HEK293 (cell line): ENCODE measurements around the gene CACNA1C.

Source experiments
- CTCF ChIA-PET: fragments of 350-600 bp; formaldehyde crosslinking; extraction: SDS; loops from one replicate; lab custom pipeline; 2021; ENCODE audit warnings: antibody characterized with exemption; lab: Yijun Ruan, JAX
- POLR2A ChIA-PET: fragments of 300-600 bp; formaldehyde crosslinking; extraction: SDS; loops from one replicate; lab custom pipeline; 2020; ENCODE audit warnings: antibody characterized with exemption, inconsistent platforms; lab: Yijun Ruan, JAX
- H3K27ac ChIP-seq: fragments of 200-500 bp; sonication (Bioruptor generic); 2 replicates; pipeline ENCODE4 v1.5.1; 2014; ENCODE audit warnings: low read depth, low read length, control low read depth, inconsistent platforms; ENCODE audit errors: extremely low read depth
- H3K36me3 ChIP-seq, 2 experiments: fragments of 200-500 bp in 1 of 2; sonication (Bioruptor generic) in 1 of 2; 1 replicate in 1 of 2; 2 replicates in 1 of 2; pipeline ENCODE4 v1.5.1; 2014 to 2017; ENCODE audit warnings: inconsistent platforms in 2 of 2, low read length in 2 of 2; ENCODE audit not compliant: control insufficient read depth in 2 of 2, insufficient read depth in 1 of 2
- H3K4me1 ChIP-seq: fragments of 200-500 bp; sonication (Bioruptor generic); 2 replicates; pipeline ENCODE4 v1.5.1; 2014; ENCODE audit warnings: mild to moderate bottlenecking, low read length, inconsistent platforms; ENCODE audit not compliant: control insufficient read depth, insufficient read depth
- H3K4me3 ChIP-seq: 2 replicates; pipeline ENCODE4 v1.5.1; 2011; ENCODE audit warnings: low read depth, mild to moderate bottlenecking, control low read depth, low read length, moderate library complexity
- H3K9me3 ChIP-seq: fragments of 200-500 bp; sonication (Bioruptor generic); 2 replicates; pipeline ENCODE4 v1.5.1; 2014; ENCODE audit warnings: low read depth, low read length, inconsistent platforms; ENCODE audit not compliant: control insufficient read depth, insufficient read depth
- BCL11A ChIP-seq: fragments of 450-650 bp; formaldehyde crosslinking; IDR thresholded peaks from 2 replicates; pipeline ENCODE4 v1.5.1; 2016; ENCODE audit warnings: low read depth, missing biosample characterization, missing genetic modification characterization
- GLI2 ChIP-seq: fragments of 450-650 bp; formaldehyde crosslinking; IDR thresholded peaks from 2 replicates; pipeline ENCODE4; 2017; ENCODE audit warnings: missing biosample characterization, missing genetic modification characterization, low read depth, borderline replicate concordance
- GLIS1 ChIP-seq: fragments of 450-650 bp; formaldehyde crosslinking; IDR thresholded peaks from 2 replicates; pipeline ENCODE4 v1.5.1; 2016; ENCODE audit warnings: missing biosample characterization, missing genetic modification characterization
- HIC1 ChIP-seq: fragments of 450-650 bp; formaldehyde crosslinking; IDR thresholded peaks from 2 replicates; pipeline ENCODE4 v1.5.1; 2016; ENCODE audit warnings: missing biosample characterization, missing genetic modification characterization
- KLF7 ChIP-seq: fragments of 450-650 bp; formaldehyde crosslinking; IDR thresholded peaks from 2 replicates; pipeline ENCODE4 v1.5.1; 2016; ENCODE audit warnings: missing biosample characterization, missing genetic modification characterization, borderline replicate concordance
- MZF1 ChIP-seq: fragments of 450-650 bp; formaldehyde crosslinking; IDR thresholded peaks from 2 replicates; pipeline ENCODE4 v1.5.1; 2017; ENCODE audit warnings: missing biosample characterization, missing genetic modification characterization, borderline replicate concordance
- SALL2 ChIP-seq: fragments of 450-650 bp; formaldehyde crosslinking; IDR thresholded peaks from 2 replicates; pipeline ENCODE4 v1.5.0; 2017; ENCODE audit warnings: missing biosample characterization, mild to moderate bottlenecking, missing genetic modification characterization, borderline replicate concordance
- SETDB1 ChIP-seq: IDR thresholded peaks from one replicate; pipeline ENCODE4 v1.6.1; 2017; ENCODE audit warnings: mild to moderate bottlenecking, low read length, moderate library complexity, mixed read lengths; ENCODE audit not compliant: insufficient read length
- TRIM28 ChIP-seq: IDR thresholded peaks from 2 replicates; pipeline ENCODE4 v1.6.1; 2011; ENCODE audit warnings: low read length, control low read depth, borderline replicate concordance
- YY1 ChIP-seq: fragments of 450-650 bp; formaldehyde crosslinking; IDR thresholded peaks from 2 replicates; pipeline ENCODE4 v1.5.1; 2018; ENCODE audit warnings: missing biosample characterization, missing genetic modification characterization
- ZBTB1 ChIP-seq: fragments of 450-650 bp; formaldehyde crosslinking; IDR thresholded peaks from 2 replicates; pipeline ENCODE4 v1.5.1; 2016; ENCODE audit warnings: missing biosample characterization, missing genetic modification characterization
- ZBTB10 ChIP-seq: fragments of 450-650 bp; formaldehyde crosslinking; IDR thresholded peaks from 2 replicates; pipeline ENCODE4 v1.5.1; 2016; ENCODE audit warnings: missing biosample characterization, missing genetic modification characterization
- ZBTB17 ChIP-seq: fragments of 450-650 bp; formaldehyde crosslinking; IDR thresholded peaks from 2 replicates; pipeline ENCODE4 v1.5.1; 2016; ENCODE audit warnings: missing biosample characterization, missing genetic modification characterization
- ZFP37 ChIP-seq: fragments of 450-650 bp; formaldehyde crosslinking; IDR thresholded peaks from 2 replicates; pipeline ENCODE4 v1.5.1; 2016; ENCODE audit warnings: missing biosample characterization, missing genetic modification characterization
- ZIC2 ChIP-seq: fragments of 450-650 bp; formaldehyde crosslinking; IDR thresholded peaks from 2 replicates; pipeline ENCODE4 v1.5.1; 2016; ENCODE audit warnings: missing biosample characterization, missing genetic modification characterization
- ZNF121 ChIP-seq: fragments of 450-650 bp; formaldehyde crosslinking; IDR thresholded peaks from 2 replicates; pipeline ENCODE4 v1.5.1; 2016; ENCODE audit warnings: missing biosample characterization, missing genetic modification characterization
- ZNF133 ChIP-seq: fragments of 450-650 bp; formaldehyde crosslinking; IDR thresholded peaks from 2 replicates; pipeline ENCODE4 v1.5.1; 2016; ENCODE audit warnings: missing biosample characterization, missing genetic modification characterization
- ZNF184 ChIP-seq: fragments of 450-650 bp; IDR thresholded peaks from 2 replicates; pipeline ENCODE4 v1.5.1; 2018; ENCODE audit warnings: missing biosample characterization, mild to moderate bottlenecking, missing genetic modification characterization
- ZNF341 ChIP-seq: fragments of 450-650 bp; formaldehyde crosslinking; IDR thresholded peaks from 2 replicates; pipeline ENCODE4; 2016; ENCODE audit warnings: low read depth, missing biosample characterization, missing genetic modification characterization
- ZNF76 ChIP-seq: fragments of 450-650 bp; formaldehyde crosslinking; IDR thresholded peaks from 2 replicates; pipeline ENCODE4; 2016; ENCODE audit warnings: low read depth, missing biosample characterization, missing genetic modification characterization, borderline replicate concordance
- TF ChIP-seq, protein P1 (sequence below): fragments of 450-650 bp; formaldehyde crosslinking; IDR thresholded peaks from 2 replicates; pipeline ENCODE4 v1.5.1; 2016; ENCODE audit warnings: missing biosample characterization, missing genetic modification characterization
- TF ChIP-seq, protein P2 (sequence below): fragments of 450-650 bp; IDR thresholded peaks from 2 replicates; pipeline ENCODE4 v1.5.1; 2018; ENCODE audit warnings: missing biosample characterization, mild to moderate bottlenecking, missing genetic modification characterization
- TF ChIP-seq, protein P3 (sequence below): fragments of 450-650 bp; formaldehyde crosslinking; IDR thresholded peaks from 2 replicates; pipeline ENCODE4 v1.5.1; 2016; ENCODE audit warnings: missing biosample characterization, missing genetic modification characterization

Gene CACNA1C

DNA sequence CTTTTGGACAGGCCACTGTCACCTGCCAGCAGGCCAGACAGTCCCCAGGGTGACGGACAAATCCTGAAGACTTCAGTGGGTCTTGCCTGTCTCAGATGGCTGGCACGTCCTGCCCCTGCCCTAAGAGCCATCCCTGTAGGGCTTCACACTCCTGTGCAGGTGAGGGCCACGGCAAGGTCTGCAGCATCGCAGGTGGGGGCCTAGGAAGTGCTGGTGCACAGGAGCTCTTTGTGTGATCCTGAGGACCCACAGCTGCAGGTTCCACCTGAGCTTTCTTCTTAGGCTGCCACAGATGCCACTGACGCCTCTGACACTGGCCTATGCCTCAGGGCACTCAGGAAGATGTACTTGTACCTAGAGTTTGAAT, 633.5 kb downstream of the CACNA1C start:
- TF ChIP-seq YY1 (no peak), SETDB1 (no peak), ZBTB1 (no peak)
- TF ChIP-seq, protein P1, sequence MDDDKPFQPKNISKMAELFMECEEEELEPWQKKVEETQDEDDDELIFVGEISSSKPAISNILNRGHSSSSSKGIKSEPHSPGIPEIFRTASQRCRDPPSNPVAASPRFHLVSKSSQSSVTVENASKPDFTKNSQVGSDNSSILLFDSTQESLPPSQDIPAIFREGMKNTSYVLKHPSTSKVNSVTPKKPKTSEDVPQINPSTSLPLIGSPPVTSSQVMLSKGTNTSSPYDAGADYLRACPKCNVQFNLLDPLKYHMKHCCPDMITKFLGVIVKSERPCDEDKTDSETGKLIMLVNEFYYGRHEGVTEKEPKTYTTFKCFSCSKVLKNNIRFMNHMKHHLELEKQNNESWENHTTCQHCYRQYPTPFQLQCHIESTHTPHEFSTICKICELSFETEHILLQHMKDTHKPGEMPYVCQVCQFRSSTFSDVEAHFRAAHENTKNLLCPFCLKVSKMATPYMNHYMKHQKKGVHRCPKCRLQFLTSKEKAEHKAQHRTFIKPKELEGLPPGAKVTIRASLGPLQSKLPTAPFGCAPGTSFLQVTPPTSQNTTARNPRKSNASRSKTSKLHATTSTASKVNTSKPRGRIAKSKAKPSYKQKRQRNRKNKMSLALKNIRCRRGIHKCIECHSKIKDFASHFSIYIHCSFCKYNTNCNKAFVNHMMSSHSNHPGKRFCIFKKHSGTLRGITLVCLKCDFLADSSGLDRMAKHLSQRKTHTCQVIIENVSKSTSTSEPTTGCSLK (tag by site-specific recombination): no peak
- Histone ChIP-seq H3K9me3 (no peaks in the 10 kb centered on the region), H3K4me3 (no peak overlapping the region), H3K4me1 (no peaks in the 10 kb centered on the region), H3K27ac (no peak overlapping the region), H3K36me3 (no peaks in the 10 kb centered on the region)
- POLR2A ChIA-PET: no interaction called here
- CTCF ChIA-PET: interaction anchor here (0.6 to 1.2 kb wide), 3 partner anchors 45 to 587 kb away, joined by 3 to 4 read pairs (median 3); no protein-coding TSS in a partner anchor

- POLR2A ChIA-PET: no interaction called here
- no peaks in the 10 kb centered on the region; the same call in 1 of the 2 replicates for H3K4me1 ChIP-seq
- no peaks in the 10 kb centered on the region for H3K36me3 ChIP-seq
- no peak overlapping the region for H3K4me3 ChIP-seq
- no peaks in the 10 kb centered on the region for H3K9me3 ChIP-seq
- CTCF ChIA-PET: interaction anchor here (1.2 kb wide), 1 partner anchor 46 kb away, joined by 3 read pairs; no protein-coding TSS in a partner anchor
- TF ChIP-seq ZBTB10 (no peak), ZNF76 (tag by site-specific recombination) (no peak), ZFP37 (tag by site-specific recombination) (no peak), ZNF341 (tag by site-specific recombination) (no peak), ZNF133 (tag by site-specific recombination) (no peak), MZF1 (tag by site-specific recombination) (no peak), ZBTB17 (no peak), ZNF121 (tag by site-specific recombination) (no peak), GLIS1 (tag by site-specific recombination) (no peak), ZIC2 (tag by site-specific recombination) (no peak), SALL2 (tag by site-specific recombination) (no peak), BCL11A (tag by site-specific recombination) (no peak), GLI2 (tag by site-specific recombination) (no peak), HIC1 (tag by site-specific recombination) (no peak), KLF7 (tag by site-specific recombination) (no peak), TRIM28 (no peak), ZNF184 (tag by site-specific recombination) (no peak)
- TF ChIP-seq, protein P2, sequence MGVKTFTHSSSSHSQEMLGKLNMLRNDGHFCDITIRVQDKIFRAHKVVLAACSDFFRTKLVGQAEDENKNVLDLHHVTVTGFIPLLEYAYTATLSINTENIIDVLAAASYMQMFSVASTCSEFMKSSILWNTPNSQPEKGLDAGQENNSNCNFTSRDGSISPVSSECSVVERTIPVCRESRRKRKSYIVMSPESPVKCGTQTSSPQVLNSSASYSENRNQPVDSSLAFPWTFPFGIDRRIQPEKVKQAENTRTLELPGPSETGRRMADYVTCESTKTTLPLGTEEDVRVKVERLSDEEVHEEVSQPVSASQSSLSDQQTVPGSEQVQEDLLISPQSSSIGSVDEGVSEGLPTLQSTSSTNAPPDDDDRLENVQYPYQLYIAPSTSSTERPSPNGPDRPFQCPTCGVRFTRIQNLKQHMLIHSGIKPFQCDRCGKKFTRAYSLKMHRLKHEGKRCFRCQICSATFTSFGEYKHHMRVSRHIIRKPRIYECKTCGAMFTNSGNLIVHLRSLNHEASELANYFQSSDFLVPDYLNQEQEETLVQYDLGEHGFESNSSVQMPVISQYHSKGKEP (tag by site-specific recombination): no peak
- TF ChIP-seq, protein P3, sequence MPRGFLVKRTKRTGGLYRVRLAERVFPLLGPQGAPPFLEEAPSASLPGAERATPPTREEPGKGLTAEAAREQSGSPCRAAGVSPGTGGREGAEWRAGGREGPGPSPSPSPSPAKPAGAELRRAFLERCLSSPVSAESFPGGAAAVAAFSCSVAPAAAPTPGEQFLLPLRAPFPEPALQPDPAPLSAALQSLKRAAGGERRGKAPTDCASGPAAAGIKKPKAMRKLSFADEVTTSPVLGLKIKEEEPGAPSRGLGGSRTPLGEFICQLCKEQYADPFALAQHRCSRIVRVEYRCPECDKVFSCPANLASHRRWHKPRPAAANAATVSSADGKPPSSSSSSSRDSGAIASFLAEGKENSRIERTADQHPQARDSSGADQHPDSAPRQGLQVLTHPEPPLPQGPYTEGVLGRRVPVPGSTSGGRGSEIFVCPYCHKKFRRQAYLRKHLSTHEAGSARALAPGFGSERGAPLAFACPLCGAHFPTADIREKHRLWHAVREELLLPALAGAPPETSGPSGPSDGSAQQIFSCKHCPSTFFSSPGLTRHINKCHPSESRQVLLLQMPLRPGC (tag by site-specific recombination): no peak
- no peak overlapping the region for H3K27ac ChIP-seq
Measured at GRCh38 chr12:2687058-2687457, 634.3 kb downstream of the CACNA1C start.
